Measurements from ENCODE around the gene CHAT.

DNA sequence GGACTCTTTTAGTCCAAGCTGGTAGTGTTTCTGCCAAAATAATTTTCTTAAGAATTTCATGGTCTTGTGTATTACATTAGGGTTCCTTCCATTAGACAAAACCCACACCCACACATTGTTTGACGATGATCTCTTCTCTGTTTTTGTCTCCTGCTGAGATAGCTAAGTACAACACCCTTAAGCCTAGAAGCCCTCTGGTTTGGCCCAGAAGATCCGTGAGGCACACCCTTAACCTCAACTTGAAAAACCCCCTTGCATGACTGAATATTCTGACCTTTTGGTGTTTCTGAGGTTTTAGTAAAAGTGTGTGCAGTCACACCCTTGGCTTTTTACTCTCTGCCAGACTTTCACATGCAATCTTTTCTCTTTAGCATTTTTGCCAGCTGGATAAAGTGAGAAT is 45.6 kb upstream of the CHAT start:
- TF ChIP-seq POLR2A (IDR thresholded peaks at IDR 0.05) = no peak
- TF ChIP-seq, protein P1, sequence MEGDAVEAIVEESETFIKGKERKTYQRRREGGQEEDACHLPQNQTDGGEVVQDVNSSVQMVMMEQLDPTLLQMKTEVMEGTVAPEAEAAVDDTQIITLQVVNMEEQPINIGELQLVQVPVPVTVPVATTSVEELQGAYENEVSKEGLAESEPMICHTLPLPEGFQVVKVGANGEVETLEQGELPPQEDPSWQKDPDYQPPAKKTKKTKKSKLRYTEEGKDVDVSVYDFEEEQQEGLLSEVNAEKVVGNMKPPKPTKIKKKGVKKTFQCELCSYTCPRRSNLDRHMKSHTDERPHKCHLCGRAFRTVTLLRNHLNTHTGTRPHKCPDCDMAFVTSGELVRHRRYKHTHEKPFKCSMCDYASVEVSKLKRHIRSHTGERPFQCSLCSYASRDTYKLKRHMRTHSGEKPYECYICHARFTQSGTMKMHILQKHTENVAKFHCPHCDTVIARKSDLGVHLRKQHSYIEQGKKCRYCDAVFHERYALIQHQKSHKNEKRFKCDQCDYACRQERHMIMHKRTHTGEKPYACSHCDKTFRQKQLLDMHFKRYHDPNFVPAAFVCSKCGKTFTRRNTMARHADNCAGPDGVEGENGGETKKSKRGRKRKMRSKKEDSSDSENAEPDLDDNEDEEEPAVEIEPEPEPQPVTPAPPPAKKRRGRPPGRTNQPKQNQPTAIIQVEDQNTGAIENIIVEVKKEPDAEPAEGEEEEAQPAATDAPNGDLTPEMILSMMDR (IDR thresholded peaks at IDR 0.05 in 4 of 5, conservative IDR thresholded peaks at IDR 0.05 in 1 of 5) = no peak

All from gastrocnemius medialis (tissue), 4 donors.